GM18526 (cell line): Measurements from ENCODE around the gene TIAM1.

ENCODE experiments used
- POLR2A ChIP-seq: IDR thresholded peaks from 3 replicates; pipeline ENCODE4 v1.6.1; 2011; ENCODE audit not compliant: insufficient read length; ENCODE audit errors: extremely low read depth

TIAM1 gene

GRCh38 chr21:31343030-31343510 lies 991 bp downstream of the TIAM1 start:
- no peak for TF ChIP-seq POLR2A

- TF ChIP-seq POLR2A: no peak
Measured at GRCh38 chr21:31342348-31342747, 1.7 kb downstream of the TIAM1 start.

GRCh38 chr21:31340942-31341487 lies 3.0 kb downstream of the TIAM1 start:
- no peak for TF ChIP-seq POLR2A

GRCh38 chr21:31340514-31340913 lies 3.5 kb downstream of the TIAM1 start:
- TF ChIP-seq POLR2A: no peak

GRCh38 chr21:31339721-31340120 lies 4.3 kb downstream of the TIAM1 start:
- TF ChIP-seq POLR2A: no peak

GRCh38 chr21:31338908-31339368 lies 5.1 kb downstream of the TIAM1 start:
- no peak for TF ChIP-seq POLR2A

- TF ChIP-seq POLR2A: no peak
Measured at GRCh38 chr21:31337996-31338907, 5.8 kb downstream of the TIAM1 start.

- TF ChIP-seq POLR2A: no peak
Measured at GRCh38 chr21:31337086-31337485, 7.0 kb downstream of the TIAM1 start.

- TF ChIP-seq POLR2A: no peak
Measured at GRCh38 chr21:31336739-31337040, 7.4 kb downstream of the TIAM1 start.

- TF ChIP-seq POLR2A: no peak
Measured at GRCh38 chr21:31335957-31336738, 7.9 kb downstream of the TIAM1 start.

- TF ChIP-seq POLR2A: no peak
Measured at GRCh38 chr21:31334648-31335121, 9.4 kb downstream of the TIAM1 start.

- no peak for TF ChIP-seq POLR2A
Measured at GRCh38 chr21:31332525-31332924, 11.5 kb downstream of the TIAM1 start.

- no peak for TF ChIP-seq POLR2A
Measured at GRCh38 chr21:31331231-31331630, 12.8 kb downstream of the TIAM1 start.

GRCh38 chr21:31330144-31330483 lies 13.9 kb downstream of the TIAM1 start:
- TF ChIP-seq POLR2A: no peak

- TF ChIP-seq POLR2A: no peak
Measured at GRCh38 chr21:31329456-31330143, 14.5 kb downstream of the TIAM1 start.
